ENCODE data around the gene CAMSAP2. TPM values are rescaled to one million over a fixed set of nuclear protein-coding genes. Genes with fewer than 3 reads are reported as not detected.

The CAMSAP2 gene
- polyA plus RNA-seq, 1 donor (not counting 4 experiments of a cell fraction or from before 2014, with no cell fraction given) = 47.8 TPM

- Histone ChIP-seq H3K79me2 (ENCODE audit: control insufficient read depth, insufficient read depth, low read length) (peaks cover 60% of the 10 kb centered on the region), H3K4me2 (ENCODE audit: control insufficient read depth, extremely low read depth, insufficient read depth, low read depth, low read length) (peak overlapping the region; percentile 83), H3K36me3 (ENCODE audit: control insufficient read depth in 2 of 2, extremely low read depth in 1 of 2, insufficient read depth in 2 of 2, low read length in 2 of 2) (peaks cover 0 to 6% of the 10 kb centered on the region in 2 experiments), H3K4me3 (ENCODE audit: control insufficient read depth in 2 of 3, extremely low read depth in 1 of 3, insufficient read depth in 2 of 3, low read depth in 1 of 3, low read length in 3 of 3) (peak overlapping the region; percentile 61 to 100 (median 72)), H3K9ac (ENCODE audit: control insufficient read depth, extremely low read depth, insufficient read depth, low read length) (peak overlapping the region; percentile 75), H3K9me1 (ENCODE audit: control insufficient read depth, extremely low read depth, insufficient read depth, low read length) (no peaks in the 10 kb centered on the region), H3K4me1 (ENCODE audit: control insufficient read depth, extremely low read depth, insufficient read depth, low read length) (peaks cover 21% of the 10 kb centered on the region), H3K27ac (ENCODE audit: control insufficient read depth, insufficient read depth, low read length) (peak overlapping the region; percentile 68), H2AFZ (ENCODE audit: control insufficient read depth, low read length) (no peak overlapping the region), H4K20me1 (ENCODE audit: control insufficient read depth, extremely low read depth, insufficient read depth, low read length) (peaks cover 4% of the 10 kb centered on the region), H3K27me3 (ENCODE audit: control insufficient read depth, extremely low read depth, insufficient read depth, low read length) (no peaks in the 10 kb centered on the region), H3K9me3 (ENCODE audit: control insufficient read depth, low read depth, low read length) (no peaks in the 10 kb centered on the region)
- DNase-seq (ENCODE audit: low read depth, low spot score) (no peak), FAIRE-seq (no peak)
- dilution Hi-C loops (cut with MboI; ENCODE audit: extremely low pct_ligation_motif_present, low sequenced_read_pairs) = no loop called here
- TF ChIP-seq, protein P1, sequence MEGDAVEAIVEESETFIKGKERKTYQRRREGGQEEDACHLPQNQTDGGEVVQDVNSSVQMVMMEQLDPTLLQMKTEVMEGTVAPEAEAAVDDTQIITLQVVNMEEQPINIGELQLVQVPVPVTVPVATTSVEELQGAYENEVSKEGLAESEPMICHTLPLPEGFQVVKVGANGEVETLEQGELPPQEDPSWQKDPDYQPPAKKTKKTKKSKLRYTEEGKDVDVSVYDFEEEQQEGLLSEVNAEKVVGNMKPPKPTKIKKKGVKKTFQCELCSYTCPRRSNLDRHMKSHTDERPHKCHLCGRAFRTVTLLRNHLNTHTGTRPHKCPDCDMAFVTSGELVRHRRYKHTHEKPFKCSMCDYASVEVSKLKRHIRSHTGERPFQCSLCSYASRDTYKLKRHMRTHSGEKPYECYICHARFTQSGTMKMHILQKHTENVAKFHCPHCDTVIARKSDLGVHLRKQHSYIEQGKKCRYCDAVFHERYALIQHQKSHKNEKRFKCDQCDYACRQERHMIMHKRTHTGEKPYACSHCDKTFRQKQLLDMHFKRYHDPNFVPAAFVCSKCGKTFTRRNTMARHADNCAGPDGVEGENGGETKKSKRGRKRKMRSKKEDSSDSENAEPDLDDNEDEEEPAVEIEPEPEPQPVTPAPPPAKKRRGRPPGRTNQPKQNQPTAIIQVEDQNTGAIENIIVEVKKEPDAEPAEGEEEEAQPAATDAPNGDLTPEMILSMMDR (optimal IDR thresholded peaks at IDR 0.05 in 1 of 3, IDR thresholded peaks at IDR 0.05 in 1 of 3, conservative IDR thresholded peaks at IDR 0.05 in 1 of 3; ENCODE audit: extremely low read depth in 1 of 3, insufficient read depth in 2 of 3, low read length in 3 of 3) = no peak
- no peak for TF ChIP-seq EZH2 (IDR thresholded peaks at IDR 0.05; ENCODE audit: low read length)
These were observed 2.0 kb downstream of the CAMSAP2 start for GRCh38 chr1:200740571-200741208.

DNA sequence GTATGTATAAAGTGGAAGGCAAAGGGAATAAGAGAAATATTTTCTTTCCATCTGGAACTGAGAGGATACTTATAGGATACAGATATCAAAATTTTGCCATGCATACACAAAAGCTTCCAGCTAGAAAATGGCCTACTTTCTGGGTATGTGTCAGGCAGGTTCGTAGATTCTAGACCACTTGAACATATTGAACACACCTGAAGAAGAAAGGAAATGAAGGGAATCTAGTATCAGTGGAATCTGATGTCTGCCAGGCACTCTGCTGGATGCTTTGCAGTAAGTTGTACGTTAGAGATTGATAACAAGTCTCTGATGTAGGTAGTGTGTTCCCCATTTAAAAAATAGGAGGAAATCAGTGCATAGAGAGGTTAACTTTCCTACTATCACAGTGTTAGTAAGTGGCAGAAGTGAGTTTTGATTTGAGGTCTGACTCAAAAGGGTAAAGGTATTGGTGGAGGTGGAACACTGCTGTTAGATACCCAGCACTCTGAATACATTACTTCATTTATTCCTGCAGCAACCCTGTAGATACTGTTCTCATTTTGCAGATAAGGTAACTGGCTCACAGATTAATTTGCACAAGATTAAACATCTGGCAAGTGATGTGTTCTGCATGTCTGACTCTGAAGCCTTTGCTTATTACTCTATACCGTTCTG is 3.0 kb downstream of the CAMSAP2 start:
- H3K27me3 ChIP-seq (ENCODE audit: control insufficient read depth, extremely low read depth, insufficient read depth, low read length) = no peaks in the 10 kb centered on the region
- TF ChIP-seq, protein P1 (optimal IDR thresholded peaks at IDR 0.05 in 1 of 3, IDR thresholded peaks at IDR 0.05 in 1 of 3, conservative IDR thresholded peaks at IDR 0.05 in 1 of 3; ENCODE audit: extremely low read depth in 1 of 3, insufficient read depth in 2 of 3, low read length in 3 of 3) = no peak
- no peak for TF ChIP-seq EZH2 (IDR thresholded peaks at IDR 0.05; ENCODE audit: low read length)
- H3K4me2 ChIP-seq (ENCODE audit: control insufficient read depth, extremely low read depth, insufficient read depth, low read depth, low read length) = peak overlapping the region; percentile 83
- no peaks in the 10 kb centered on the region for H3K9me1 ChIP-seq (ENCODE audit: control insufficient read depth, extremely low read depth, insufficient read depth, low read length)
- H3K27ac ChIP-seq (ENCODE audit: control insufficient read depth, insufficient read depth, low read length) = peak overlapping the region; percentile 68
- peaks cover 0 to 6% of the 10 kb centered on the region in 2 experiments for H3K36me3 ChIP-seq (ENCODE audit: control insufficient read depth in 2 of 2, extremely low read depth in 1 of 2, insufficient read depth in 2 of 2, low read length in 2 of 2)
- H2AFZ ChIP-seq (ENCODE audit: control insufficient read depth, low read length) = no peak overlapping the region
- FAIRE-seq = peak; percentile 23
- dilution Hi-C loops (cut with MboI; ENCODE audit: extremely low pct_ligation_motif_present, low sequenced_read_pairs) = no loop called here
- peaks cover 4% of the 10 kb centered on the region for H4K20me1 ChIP-seq (ENCODE audit: control insufficient read depth, extremely low read depth, insufficient read depth, low read length)
- peak overlapping the region; percentile 61 to 100 (median 72) for H3K4me3 ChIP-seq (ENCODE audit: control insufficient read depth in 2 of 3, extremely low read depth in 1 of 3, insufficient read depth in 2 of 3, low read depth in 1 of 3, low read length in 3 of 3)
- H3K9ac ChIP-seq (ENCODE audit: control insufficient read depth, extremely low read depth, insufficient read depth, low read length) = peak overlapping the region; percentile 75
- H3K4me1 ChIP-seq (ENCODE audit: control insufficient read depth, extremely low read depth, insufficient read depth, low read length) = peaks cover 21% of the 10 kb centered on the region
- no peak for DNase-seq (ENCODE audit: low read depth, low spot score)
- no peaks in the 10 kb centered on the region for H3K9me3 ChIP-seq (ENCODE audit: control insufficient read depth, low read depth, low read length)
- H3K79me2 ChIP-seq (ENCODE audit: control insufficient read depth, insufficient read depth, low read length) = peaks cover 68% of the 10 kb centered on the region

Data from keratinocyte (primary cell).